Tibial nerve (tissue), 4 donors: ENCODE measurements around the gene TMEM271.

Experiments
- EP300 ChIP-seq, 2 donors: sonication (generic); formaldehyde crosslinking; IDR thresholded peaks; one replicate each; pipeline ENCODE4 v1.6.1; 2017; ENCODE audit warnings: antibody characterized with exemption in 2 of 2, mild to moderate bottlenecking in 1 of 2
- POLR2A ChIP-seq, 2 donors: fragments of 450-650 bp; IDR thresholded peaks; one replicate each; pipeline ENCODE4 v1.6.1; 2017; ENCODE audit warnings: antibody characterized with exemption in 2 of 2, mild to moderate bottlenecking in 2 of 2, moderate library complexity in 2 of 2
- TF ChIP-seq, protein P1 (sequence below), 5 experiments: fragments of 200-600 bp in 3 of 5; fragments of 450-650 bp in 2 of 5; sonication (generic) in 3 of 5; IDR thresholded peaks; one replicate each; pipeline ENCODE4 v1.5.1; 2016 to 2019; ENCODE audit warnings: antibody characterized with exemption in 5 of 5, mild to moderate bottlenecking in 3 of 5, moderate library complexity in 2 of 5

DNA sequence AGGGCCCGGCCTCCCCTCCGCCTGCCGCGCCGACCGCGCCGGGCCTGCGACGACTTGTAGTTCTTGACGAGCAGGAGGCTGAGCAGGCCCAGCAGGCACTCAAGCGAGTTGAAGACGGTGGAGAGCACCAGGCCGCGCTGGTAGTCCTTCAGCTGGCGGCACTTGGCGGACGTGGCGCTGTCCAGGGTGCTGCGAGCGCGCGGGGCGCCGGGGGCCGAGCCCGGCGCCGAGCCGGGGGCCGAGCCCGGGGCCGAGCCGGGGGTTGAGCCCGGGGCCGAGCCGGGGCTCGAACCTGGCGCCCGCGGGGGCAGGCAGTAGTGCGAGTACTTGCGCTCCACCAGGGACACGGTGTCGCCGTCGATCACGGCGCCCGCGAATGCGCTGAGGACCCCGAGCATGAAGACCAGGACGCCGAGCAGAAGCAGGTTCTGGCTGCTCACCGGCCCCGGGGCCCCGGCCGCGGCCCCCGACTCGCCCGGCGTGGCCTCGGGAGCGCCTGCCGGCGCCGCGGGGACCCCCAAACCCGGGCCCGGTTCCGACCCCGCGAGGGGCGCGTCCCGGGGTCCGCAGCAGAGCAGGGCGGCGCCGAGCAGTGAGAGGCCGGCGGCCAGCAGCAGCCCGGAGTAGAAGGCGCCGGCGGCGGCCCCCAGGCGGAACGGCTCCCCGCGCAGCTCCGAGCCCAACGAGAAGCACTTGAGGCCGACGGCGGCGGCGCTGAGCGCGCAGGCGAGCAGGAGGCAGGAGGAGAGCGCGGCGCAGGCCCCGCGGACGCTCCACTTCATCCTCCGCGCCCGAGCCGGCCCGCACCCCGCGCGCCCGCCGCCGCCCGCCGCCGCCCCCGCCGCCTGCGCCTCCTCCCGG, 584 bp downstream of the TMEM271 start:
- TF ChIP-seq POLR2A (IDR thresholded peaks at IDR 0.05) (no peak), EP300 (IDR thresholded peaks at IDR 0.05) (no peak)
- TF ChIP-seq, protein P1, sequence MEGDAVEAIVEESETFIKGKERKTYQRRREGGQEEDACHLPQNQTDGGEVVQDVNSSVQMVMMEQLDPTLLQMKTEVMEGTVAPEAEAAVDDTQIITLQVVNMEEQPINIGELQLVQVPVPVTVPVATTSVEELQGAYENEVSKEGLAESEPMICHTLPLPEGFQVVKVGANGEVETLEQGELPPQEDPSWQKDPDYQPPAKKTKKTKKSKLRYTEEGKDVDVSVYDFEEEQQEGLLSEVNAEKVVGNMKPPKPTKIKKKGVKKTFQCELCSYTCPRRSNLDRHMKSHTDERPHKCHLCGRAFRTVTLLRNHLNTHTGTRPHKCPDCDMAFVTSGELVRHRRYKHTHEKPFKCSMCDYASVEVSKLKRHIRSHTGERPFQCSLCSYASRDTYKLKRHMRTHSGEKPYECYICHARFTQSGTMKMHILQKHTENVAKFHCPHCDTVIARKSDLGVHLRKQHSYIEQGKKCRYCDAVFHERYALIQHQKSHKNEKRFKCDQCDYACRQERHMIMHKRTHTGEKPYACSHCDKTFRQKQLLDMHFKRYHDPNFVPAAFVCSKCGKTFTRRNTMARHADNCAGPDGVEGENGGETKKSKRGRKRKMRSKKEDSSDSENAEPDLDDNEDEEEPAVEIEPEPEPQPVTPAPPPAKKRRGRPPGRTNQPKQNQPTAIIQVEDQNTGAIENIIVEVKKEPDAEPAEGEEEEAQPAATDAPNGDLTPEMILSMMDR (IDR thresholded peaks at IDR 0.05) = no peak
